ENCODE measurements around the gene PIAS2. TPM values are rescaled to one million over a fixed set of nuclear protein-coding genes. Genes with fewer than 3 reads are reported as not detected.
A peak's percentile ranks its signal among the peaks of the same experiment; 100 is the strongest.

Gene PIAS2
- total and polyA plus RNA-seq, 2 experiments from 2014 or later, result 18.4 to 30.7 TPM

- no peaks in the 10 kb centered on the region for H4K20me1 ChIP-seq (ENCODE audit: insufficient read depth, poor library complexity, severe bottlenecking)
- no peaks in the 10 kb centered on the region for H3K27me3 ChIP-seq
- H3K9me3 ChIP-seq (ENCODE audit: low read depth), result no peaks in the 10 kb centered on the region
- no peak overlapping the region for H3K4me3 ChIP-seq
- peak overlapping the region; percentile 55 for H3K4me2 ChIP-seq
- H3K79me2 ChIP-seq, result peaks cover 65% of the 10 kb centered on the region
- H3K4me1 ChIP-seq (ENCODE audit: insufficient read depth), result no peaks in the 10 kb centered on the region
- H3K9me2 ChIP-seq (replicated peaks; ENCODE audit: insufficient read depth), result no peaks in the 10 kb centered on the region
- H3K36me3 ChIP-seq (replicated peaks; ENCODE audit: insufficient read depth, low read depth), result no peaks in the 10 kb centered on the region
- peak overlapping the region; percentile 83 for H3K27ac ChIP-seq
- peak overlapping the region; percentile 11 for H2AFZ ChIP-seq
- TF ChIP-seq EZH2 (IDR thresholded peaks at IDR 0.05; ENCODE audit: borderline replicate concordance) (no peak), EZH2phosphoT487 (IDR thresholded peaks at IDR 0.05; ENCODE audit: low read depth, severe bottlenecking, unreplicated experiment) (no peak)
- TF ChIP-seq, protein P1, sequence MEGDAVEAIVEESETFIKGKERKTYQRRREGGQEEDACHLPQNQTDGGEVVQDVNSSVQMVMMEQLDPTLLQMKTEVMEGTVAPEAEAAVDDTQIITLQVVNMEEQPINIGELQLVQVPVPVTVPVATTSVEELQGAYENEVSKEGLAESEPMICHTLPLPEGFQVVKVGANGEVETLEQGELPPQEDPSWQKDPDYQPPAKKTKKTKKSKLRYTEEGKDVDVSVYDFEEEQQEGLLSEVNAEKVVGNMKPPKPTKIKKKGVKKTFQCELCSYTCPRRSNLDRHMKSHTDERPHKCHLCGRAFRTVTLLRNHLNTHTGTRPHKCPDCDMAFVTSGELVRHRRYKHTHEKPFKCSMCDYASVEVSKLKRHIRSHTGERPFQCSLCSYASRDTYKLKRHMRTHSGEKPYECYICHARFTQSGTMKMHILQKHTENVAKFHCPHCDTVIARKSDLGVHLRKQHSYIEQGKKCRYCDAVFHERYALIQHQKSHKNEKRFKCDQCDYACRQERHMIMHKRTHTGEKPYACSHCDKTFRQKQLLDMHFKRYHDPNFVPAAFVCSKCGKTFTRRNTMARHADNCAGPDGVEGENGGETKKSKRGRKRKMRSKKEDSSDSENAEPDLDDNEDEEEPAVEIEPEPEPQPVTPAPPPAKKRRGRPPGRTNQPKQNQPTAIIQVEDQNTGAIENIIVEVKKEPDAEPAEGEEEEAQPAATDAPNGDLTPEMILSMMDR (IDR thresholded peaks at IDR 0.05; ENCODE audit: poor library complexity), result no peak
- DNase-seq (ENCODE audit: low spot score), result peak; percentile 47
- 43% methylated on average over 15 of the region's 15 CpGs for WGBS (ENCODE audit: low lambda C conversion rate, missing lambda C conversion rate)
Measured at GRCh38 chr18:46877329-46877987, 39.8 kb downstream of the PIAS2 start.

DNA sequence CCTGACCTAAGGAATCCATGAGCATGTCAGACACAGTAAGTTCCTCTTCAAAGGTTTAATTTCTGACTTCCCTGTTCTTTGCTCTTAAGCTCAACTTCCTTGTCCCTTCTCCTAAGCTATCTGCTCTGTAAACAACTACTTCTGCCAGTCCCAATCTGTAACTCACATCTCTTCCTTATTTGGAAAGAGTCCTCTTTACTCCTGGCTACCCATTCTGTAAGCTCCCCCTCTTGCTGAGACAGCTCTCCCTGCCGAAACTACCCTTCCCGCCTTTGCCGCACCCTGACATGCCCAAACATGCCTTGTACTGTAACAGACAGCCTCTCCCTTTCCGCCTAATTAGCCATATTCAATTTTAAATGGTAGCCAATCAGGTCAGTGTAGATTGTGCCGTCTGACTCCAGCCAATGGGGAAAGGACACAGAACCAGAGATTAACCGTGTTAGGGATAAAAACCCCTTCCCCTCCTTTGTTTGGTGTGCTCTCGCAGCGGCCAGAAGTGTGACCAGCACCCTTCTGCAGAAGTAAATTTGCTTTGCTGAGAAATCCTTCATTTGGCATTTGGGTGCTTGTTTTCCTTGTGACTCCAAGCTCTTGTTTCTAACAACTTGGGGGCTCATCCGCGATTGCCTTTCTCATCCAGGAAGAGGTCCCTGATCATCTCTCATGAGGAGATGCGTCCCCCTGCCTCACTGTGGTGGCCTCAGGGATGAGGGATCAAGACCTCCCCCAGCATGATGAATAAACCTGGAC, 49.0 kb downstream of the PIAS2 start:
- peaks cover 9% of the 10 kb centered on the region for H3K4me1 ChIP-seq (ENCODE audit: insufficient read depth)
- peaks cover 42% of the 10 kb centered on the region for H3K79me2 ChIP-seq
- H3K9me3 ChIP-seq (ENCODE audit: low read depth), result no peaks in the 10 kb centered on the region
- H3K4me2 ChIP-seq, result no peak overlapping the region
- WGBS (ENCODE audit: low lambda C conversion rate, missing lambda C conversion rate), result 91% methylated on average over 11 of the region's 11 CpGs
- H3K27ac ChIP-seq, result peak overlapping the region; percentile 60
- H3K36me3 ChIP-seq (replicated peaks; ENCODE audit: insufficient read depth, low read depth), result no peaks in the 10 kb centered on the region
- no peaks in the 10 kb centered on the region for H3K27me3 ChIP-seq
- TF ChIP-seq, protein P1 (IDR thresholded peaks at IDR 0.05; ENCODE audit: poor library complexity), result no peak
- TF ChIP-seq EZH2phosphoT487 (IDR thresholded peaks at IDR 0.05; ENCODE audit: low read depth, severe bottlenecking, unreplicated experiment) (no peak), EZH2 (IDR thresholded peaks at IDR 0.05; ENCODE audit: borderline replicate concordance) (no peak)
- H3K4me3 ChIP-seq, result no peak overlapping the region
- no peaks in the 10 kb centered on the region for H4K20me1 ChIP-seq (ENCODE audit: insufficient read depth, poor library complexity, severe bottlenecking)
- no peaks in the 10 kb centered on the region for H3K9me2 ChIP-seq (replicated peaks; ENCODE audit: insufficient read depth)
- H2AFZ ChIP-seq, result no peak overlapping the region
- DNase-seq (ENCODE audit: low spot score), result no peak

DNA sequence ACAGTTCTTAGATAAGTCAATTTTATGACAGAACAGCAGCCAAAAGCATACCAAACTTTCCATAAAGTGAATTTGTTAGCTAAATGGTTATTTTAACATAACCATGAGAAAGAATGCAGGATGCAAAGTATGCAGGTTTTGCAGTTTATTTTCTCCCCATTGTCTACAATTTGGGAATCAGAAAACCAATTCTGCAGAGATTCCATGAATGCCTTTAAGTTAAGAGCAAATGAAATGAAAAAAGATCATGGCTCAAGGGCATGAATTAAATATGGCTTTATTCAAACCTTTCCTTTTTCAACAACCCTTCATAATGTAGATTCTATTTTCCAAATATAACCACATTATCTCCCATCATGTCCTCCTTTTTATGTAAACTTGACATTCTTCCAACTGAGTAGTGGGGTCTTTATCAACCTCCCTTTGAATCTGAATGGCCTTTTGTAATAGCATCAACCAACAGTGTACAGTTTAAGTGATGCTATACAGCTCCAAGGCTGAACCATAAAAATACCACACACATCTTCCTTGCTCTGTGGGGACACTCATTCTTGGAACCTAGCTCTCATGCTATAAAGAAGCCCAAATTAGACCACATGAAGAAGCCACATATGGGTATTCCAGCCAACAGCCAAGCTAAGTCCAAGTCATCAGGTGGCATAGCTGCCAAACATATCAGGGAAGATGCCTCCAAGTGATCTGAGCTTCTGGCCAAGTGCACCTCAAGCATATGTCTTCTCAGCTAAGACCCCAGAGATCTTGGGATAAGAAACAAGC, 49.8 kb downstream of the PIAS2 start:
- peaks cover 9% of the 10 kb centered on the region for H3K4me1 ChIP-seq (ENCODE audit: insufficient read depth)
- peaks cover 38% of the 10 kb centered on the region for H3K79me2 ChIP-seq
- no peak for DNase-seq (ENCODE audit: low spot score)
- no peaks in the 10 kb centered on the region for H3K9me3 ChIP-seq (ENCODE audit: low read depth)
- no peaks in the 10 kb centered on the region for H4K20me1 ChIP-seq (ENCODE audit: insufficient read depth, poor library complexity, severe bottlenecking)
- no peak overlapping the region for H3K4me2 ChIP-seq
- no peak overlapping the region for H3K4me3 ChIP-seq
- H2AFZ ChIP-seq, result no peak overlapping the region
- no peaks in the 10 kb centered on the region for H3K27me3 ChIP-seq
- H3K36me3 ChIP-seq (replicated peaks; ENCODE audit: insufficient read depth, low read depth), result no peaks in the 10 kb centered on the region
- H3K27ac ChIP-seq, result peak overlapping the region; percentile 60
- no peaks in the 10 kb centered on the region for H3K9me2 ChIP-seq (replicated peaks; ENCODE audit: insufficient read depth)
- no peak for TF ChIP-seq EZH2phosphoT487 (IDR thresholded peaks at IDR 0.05; ENCODE audit: low read depth, severe bottlenecking, unreplicated experiment)
